WTC11 (cell line): Measurements from ENCODE around the gene SOX14. TPM values are rescaled to one million over a fixed set of nuclear protein-coding genes. Genes with fewer than 3 reads are reported as not detected.

Experiments
- ATAC-seq: fragments of 200-7000 bp; cut with Tn5 transposase; 2 replicates; pipeline ENCODE4 v1.10.0; 2021; ENCODE audit warnings: mild to moderate bottlenecking, moderate library complexity
- CTCF ChIA-PET: fragments of 300-600 bp; sonication (Branson Sonifier 250); formaldehyde crosslinking; loops from one replicate; lab custom pipeline; 2021; ENCODE audit warnings: antibody characterized with exemption; lab: Charles Lee
- POLR2A ChIA-PET: fragments of 350-600 bp; sonication (Branson Sonifier 250); formaldehyde crosslinking; loops from one replicate; lab custom pipeline; 2021; ENCODE audit warnings: antibody characterized with exemption; lab: Charles Lee
- DNase-seq: peaks from one replicate; pipeline ENCODE4 v3.0.0; 2021; ENCODE audit warnings: low spot score
- H3K27ac Mint-ChIP-seq: 2 replicates; pipeline ENCODE4 v1.8.0; 2021; ENCODE audit warnings: mixed read lengths
- H3K27me3 Mint-ChIP-seq: 2 replicates; pipeline ENCODE4 v1.8.0; 2021; ENCODE audit warnings: low read depth, mild to moderate bottlenecking, moderate library complexity, mixed read lengths
- H3K36me3 Mint-ChIP-seq: 2 replicates; pipeline ENCODE4 v1.8.0; 2021; ENCODE audit warnings: mixed read lengths
- H3K4me1 Mint-ChIP-seq: 2 replicates; pipeline ENCODE4 v1.8.0; 2022; ENCODE audit warnings: mixed read lengths
- H3K4me3 Mint-ChIP-seq: 2 replicates; pipeline ENCODE4 v1.8.0; 2021; ENCODE audit warnings: mild to moderate bottlenecking, moderate library complexity, mixed read lengths
- H3K9me3 Mint-ChIP-seq: 2 replicates; pipeline ENCODE4 v1.8.0; 2021; ENCODE audit warnings: mixed read lengths
- ATF2 ChIP-seq: sonication (generic); formaldehyde crosslinking; IDR thresholded peaks from 2 replicates; pipeline ENCODE4 v1.8.1; 2022; ENCODE audit warnings: low read depth, missing genetic modification reagents, borderline replicate concordance
- ATF6 ChIP-seq: sonication (generic); formaldehyde crosslinking; IDR thresholded peaks from 2 replicates; pipeline ENCODE4 v1.8.1; 2023; ENCODE audit warnings: mild to moderate bottlenecking, missing genetic modification reagents
- CBFB ChIP-seq: sonication (generic); formaldehyde crosslinking; IDR thresholded peaks from 2 replicates; pipeline ENCODE4 v1.8.1; 2022; ENCODE audit warnings: mild to moderate bottlenecking, low read depth, missing genetic modification reagents
- CREM ChIP-seq: sonication (generic); formaldehyde crosslinking; IDR thresholded peaks from 2 replicates; pipeline ENCODE4 v1.8.1; 2022; ENCODE audit warnings: mild to moderate bottlenecking, missing genetic modification reagents, moderate library complexity
- E2F1 ChIP-seq: sonication (generic); formaldehyde crosslinking; IDR thresholded peaks from 2 replicates; pipeline ENCODE4 v1.8.0; 2022; ENCODE audit warnings: mild to moderate bottlenecking, missing genetic modification reagents
- EMX1 ChIP-seq: fragments of 250-450 bp; sonication (Bioruptor Pico); IDR thresholded peaks from 2 replicates; pipeline ENCODE4 v1.8.0; 2021; ENCODE audit warnings: mild to moderate bottlenecking
- ETV6 ChIP-seq: sonication (generic); formaldehyde crosslinking; IDR thresholded peaks from 2 replicates; pipeline ENCODE4 v1.8.1; 2022; ENCODE audit warnings: mild to moderate bottlenecking, missing genetic modification reagents
- FOXP1 ChIP-seq: sonication (generic); formaldehyde crosslinking; IDR thresholded peaks from 2 replicates; pipeline ENCODE4 v1.8.0; 2022; ENCODE audit warnings: missing genetic modification reagents, mild to moderate bottlenecking, moderate library complexity, borderline replicate concordance
- GABPB1 ChIP-seq: sonication (generic); formaldehyde crosslinking; IDR thresholded peaks from 2 replicates; pipeline ENCODE4 v1.8.1; 2023; ENCODE audit warnings: mild to moderate bottlenecking, missing genetic modification reagents
- GRHL2 ChIP-seq: fragments of 250-450 bp; sonication (Bioruptor Pico); IDR thresholded peaks from 2 replicates; pipeline ENCODE4 v1.8.0; 2022; ENCODE audit warnings: mild to moderate bottlenecking, moderate library complexity; ENCODE audit not compliant: insufficient replicate concordance, severe bottlenecking
- GTF2I ChIP-seq: fragments of 250-450 bp; sonication (Bioruptor Pico); conservative IDR thresholded peaks from 2 replicates; pipeline ENCODE4 v1.4.0; 2021; ENCODE audit warnings: mild to moderate bottlenecking
- KAT7 ChIP-seq: sonication (generic); formaldehyde crosslinking; IDR thresholded peaks from 2 replicates; pipeline ENCODE4 v1.8.1; 2023; ENCODE audit warnings: missing genetic modification reagents, mild to moderate bottlenecking, borderline replicate concordance
- MAX ChIP-seq: sonication (generic); formaldehyde crosslinking; IDR thresholded peaks from 2 replicates; pipeline ENCODE4 v1.8.0; 2022; ENCODE audit warnings: mild to moderate bottlenecking, missing genetic modification reagents
- OVOL2 ChIP-seq: fragments of 250-450 bp; sonication (Bioruptor Pico); IDR thresholded peaks from 2 replicates; pipeline ENCODE4 v1.9.0; 2021; ENCODE audit warnings: mild to moderate bottlenecking, borderline replicate concordance
- RORB ChIP-seq: fragments of 250-450 bp; sonication (Bioruptor Pico); IDR thresholded peaks from 2 replicates; pipeline ENCODE4 v1.9.0; 2021; ENCODE audit warnings: mild to moderate bottlenecking
- SOX15 ChIP-seq: fragments of 250-450 bp; sonication (Bioruptor Pico); IDR thresholded peaks from 2 replicates; pipeline ENCODE4 v1.9.0; 2021; ENCODE audit warnings: mild to moderate bottlenecking
- USF1 ChIP-seq: sonication (generic); formaldehyde crosslinking; IDR thresholded peaks from 2 replicates; pipeline ENCODE4 v1.8.0; 2022; ENCODE audit warnings: mild to moderate bottlenecking, missing genetic modification reagents
- ZNF138 ChIP-seq: sonication (generic); formaldehyde crosslinking; conservative IDR thresholded peaks from 2 replicates; pipeline ENCODE4 v1.8.1; 2022; ENCODE audit warnings: mild to moderate bottlenecking, moderate library complexity, missing genetic modification reagents
- ZNF416 ChIP-seq: fragments of 250-450 bp; sonication (Bioruptor Pico); IDR thresholded peaks from 2 replicates; pipeline ENCODE4 v1.9.0; 2021; ENCODE audit warnings: mild to moderate bottlenecking, inconsistent platforms
- ZNF423 ChIP-seq: fragments of 250-450 bp; sonication (Bioruptor Pico); IDR thresholded peaks from 2 replicates; pipeline ENCODE4 v2.1.2; 2022; ENCODE audit warnings: mild to moderate bottlenecking, moderate library complexity
- total RNA-seq: library from RNA; stranded (reverse); gene quantifications from 3 replicates; pipeline ENCODE4 v1.2.3, GENCODE V29; 2021

The SOX14 gene
- total RNA-seq, 1 experiment from 2014 or later = 0.70 TPM

GRCh38 chr3:137771401-137772213 lies 7.5 kb downstream of the SOX14 start (continued):
- no peak for TF ChIP-seq ATF2 (CRISPR knock-in tag)
- TF ChIP-seq ZNF138 = no peak
- no peak for TF ChIP-seq KAT7 (CRISPR knock-in tag)
- TF ChIP-seq ETV6 (CRISPR knock-in tag) = 0 out of 2 replicates have a peak, but pooled peaks have one; percentile 50

GRCh38 chr3:137772214-137772955 lies 8.3 kb downstream of the SOX14 start:
- no peak for ATAC-seq

More at GRCh38 chr3:137772214-137772955, 8.3 kb downstream of the SOX14 start:
- no peak for TF ChIP-seq GRHL2 (CRISPR knock-in tag)
- no peak for TF ChIP-seq GABPB1
- TF ChIP-seq EMX1 (CRISPR knock-in tag) = no peak
- TF ChIP-seq FOXP1 = no peak
- no peak for TF ChIP-seq ZNF423 (CRISPR knock-in tag)
- no peak for TF ChIP-seq CREM
- TF ChIP-seq RORB (CRISPR knock-in tag) = no peak
- TF ChIP-seq E2F1 (CRISPR knock-in tag) = no peak
- no peak for TF ChIP-seq CBFB (CRISPR knock-in tag)
- no peak for TF ChIP-seq KAT7 (CRISPR knock-in tag)
- TF ChIP-seq OVOL2 = no peak
- no peak for TF ChIP-seq MAX (CRISPR knock-in tag)
- no peak for TF ChIP-seq GTF2I (CRISPR knock-in tag)
- TF ChIP-seq USF1 (CRISPR knock-in tag) = no peak
- TF ChIP-seq ATF6 (CRISPR knock-in tag) = no peak
- no peak for TF ChIP-seq SOX15 (CRISPR knock-in tag)
- no peak for TF ChIP-seq ZNF416
- Mint-ChIP-seq H3K4me1 (peaks cover 61% of the 10 kb centered on the region), H3K4me3 (peak overlapping the region; percentile 82), H3K36me3 (no peaks in the 10 kb centered on the region), H3K27ac (no peak overlapping the region), H3K27me3 (peaks cover 100% of the 10 kb centered on the region), H3K9me3 (no peaks in the 10 kb centered on the region)
- ChIA-PET POLR2A (no interaction called here), CTCF (interaction anchor here (1.4 kb wide), 1 partner anchor 20 kb away, joined by 4 read pairs; no protein-coding TSS in a partner anchor)
- DNase-seq = no peak
